Measurements from ENCODE around the gene SUSD1. TPM values are rescaled to one million over a fixed set of nuclear protein-coding genes. Genes with fewer than 3 reads are reported as not detected.
A peak's percentile ranks its signal among the peaks of the same experiment; 100 is the strongest.

The SUSD1 gene
- total RNA-seq, 1 experiment from 2014 or later = 8.1 TPM

DNA sequence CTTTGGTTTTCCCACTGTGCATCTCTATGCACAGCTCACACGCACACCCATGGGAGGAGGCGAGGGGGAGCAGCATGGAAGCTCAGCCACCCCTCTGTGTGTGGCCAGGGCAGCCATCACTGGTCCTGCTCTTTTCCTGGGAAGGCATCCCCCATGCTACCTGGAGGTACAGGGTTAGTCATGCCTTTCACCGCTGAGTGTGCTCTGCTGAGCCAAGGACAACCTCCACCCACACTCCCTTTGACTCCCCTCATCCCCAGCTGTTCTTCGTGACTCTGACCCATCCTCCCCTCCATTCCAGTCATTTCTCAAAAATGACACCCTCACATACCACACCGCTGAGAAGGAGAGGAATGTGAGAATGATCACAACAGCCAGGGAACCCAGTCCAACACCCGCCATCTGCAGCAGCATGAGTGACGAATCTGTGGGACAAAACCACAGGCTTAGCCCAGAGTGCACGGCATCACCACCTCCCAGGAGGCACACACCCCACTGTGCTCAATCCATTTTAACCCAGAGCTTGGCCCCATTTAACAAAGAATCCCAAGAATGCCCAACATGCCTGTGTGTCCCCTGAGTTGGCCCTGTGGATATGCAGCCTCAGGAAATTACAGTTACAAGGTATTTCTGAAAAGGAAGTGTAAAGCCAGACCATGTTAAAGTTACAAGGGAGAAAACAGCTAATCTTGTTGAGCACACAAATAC is 133.4 kb downstream of the SUSD1 start:
- no peaks in the 10 kb centered on the region for H3K79me1 ChIP-seq (ENCODE audit: insufficient read depth, low read depth, low read length, poor library complexity, severe bottlenecking)
- peak overlapping the region; percentile 78 to 87 (median 82) for H3K27ac Mint-ChIP-seq

More for the DNA sequence above, 133.4 kb downstream of the SUSD1 start:
- H4K20me1 ChIP-seq (ENCODE audit: control insufficient read depth, insufficient read depth, insufficient read length) = no peaks in the 10 kb centered on the region
- H3K79me2 ChIP-seq (ENCODE audit: insufficient read depth, low read length) = no peaks in the 10 kb centered on the region
- H3K27me3 ChIP-seq (ENCODE audit: insufficient read depth, low read length) = no peaks in the 10 kb centered on the region
- no peak overlapping the region for H4K91ac ChIP-seq (ENCODE audit: insufficient read length, low read depth, low read length)
- H4K5ac ChIP-seq (ENCODE audit: insufficient read length, low read depth, low read length) = no peak overlapping the region
- peak overlapping the region; percentile 7 for H3K18ac ChIP-seq (ENCODE audit: insufficient read length, low read depth, low read length)
- no peak overlapping the region for H3K9ac ChIP-seq (ENCODE audit: extremely low read depth, insufficient read length, low read length)
- DNase-seq = peak; percentile 64
- H2AK5ac ChIP-seq (ENCODE audit: insufficient read length, low read length) = no peak overlapping the region
- H3K4me2 ChIP-seq (ENCODE audit: insufficient read depth, insufficient read length, low read length) = no peak overlapping the region
- H2BK12ac ChIP-seq (ENCODE audit: insufficient read length, low read depth, low read length) = no peak overlapping the region
- no peak overlapping the region for H3T11ph ChIP-seq (ENCODE audit: low read length)
- peaks cover 39 to 43% of the 10 kb centered on the region in 2 experiments for H3K4me1 Mint-ChIP-seq
- 0 out of 2 replicates have a peak overlapping the region, but pooled peaks have one; percentile 7 for H3K14ac ChIP-seq (ENCODE audit: insufficient read depth, low read length)
- no peaks in the 10 kb centered on the region for H3K27me3 Mint-ChIP-seq (ENCODE audit: low read depth)
- no peak overlapping the region for H2BK15ac ChIP-seq (ENCODE audit: low read depth, low read length)
- H3K9me3 ChIP-seq (ENCODE audit: control insufficient read depth, low read depth, low read length) = no peaks in the 10 kb centered on the region
- no peak overlapping the region for H3K56ac ChIP-seq (ENCODE audit: insufficient read length, low read depth, low read length)
- H3K23ac ChIP-seq (ENCODE audit: insufficient read length, low read depth, low read length) = no peak overlapping the region
- H3K4me1 ChIP-seq (ENCODE audit: insufficient read depth, low read length) = peaks cover 4% of the 10 kb centered on the region; the same call in 1 of the 2 replicates
- H3K23me2 ChIP-seq (ENCODE audit: insufficient read length, low read depth, low read length, poor library complexity, severe bottlenecking) = no peaks in the 10 kb centered on the region
- H3K36me3 Mint-ChIP-seq (ENCODE audit: insufficient read depth in 1 of 3, low read depth in 3 of 3) = peaks cover 0 to 3% (median 2%) of the 10 kb centered on the region in 3 experiments; a peak in 3 of 7 replicates
- H4K8ac ChIP-seq (replicated peaks; ENCODE audit: insufficient read length, low read depth, low read length) = no peak overlapping the region
- no peak overlapping the region; the same call in 1 of the 2 replicates for H3K4ac ChIP-seq (ENCODE audit: low read depth, low read length)
- no peak overlapping the region for H2BK20ac ChIP-seq (ENCODE audit: low read depth, low read length, poor library complexity, severe bottlenecking)
- WGBS (ENCODE audit: extremely low coverage, insufficient read length, low lambda C conversion rate) = no CpG with 5 or more reads among the region's 8 CpGs
- H2AFZ ChIP-seq (ENCODE audit: low read length) = no peak overlapping the region
- TF ChIP-seq, protein P1, sequence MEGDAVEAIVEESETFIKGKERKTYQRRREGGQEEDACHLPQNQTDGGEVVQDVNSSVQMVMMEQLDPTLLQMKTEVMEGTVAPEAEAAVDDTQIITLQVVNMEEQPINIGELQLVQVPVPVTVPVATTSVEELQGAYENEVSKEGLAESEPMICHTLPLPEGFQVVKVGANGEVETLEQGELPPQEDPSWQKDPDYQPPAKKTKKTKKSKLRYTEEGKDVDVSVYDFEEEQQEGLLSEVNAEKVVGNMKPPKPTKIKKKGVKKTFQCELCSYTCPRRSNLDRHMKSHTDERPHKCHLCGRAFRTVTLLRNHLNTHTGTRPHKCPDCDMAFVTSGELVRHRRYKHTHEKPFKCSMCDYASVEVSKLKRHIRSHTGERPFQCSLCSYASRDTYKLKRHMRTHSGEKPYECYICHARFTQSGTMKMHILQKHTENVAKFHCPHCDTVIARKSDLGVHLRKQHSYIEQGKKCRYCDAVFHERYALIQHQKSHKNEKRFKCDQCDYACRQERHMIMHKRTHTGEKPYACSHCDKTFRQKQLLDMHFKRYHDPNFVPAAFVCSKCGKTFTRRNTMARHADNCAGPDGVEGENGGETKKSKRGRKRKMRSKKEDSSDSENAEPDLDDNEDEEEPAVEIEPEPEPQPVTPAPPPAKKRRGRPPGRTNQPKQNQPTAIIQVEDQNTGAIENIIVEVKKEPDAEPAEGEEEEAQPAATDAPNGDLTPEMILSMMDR (conservative IDR thresholded peaks at IDR 0.05) = no peak
- H3K4me3 Mint-ChIP-seq = no peak overlapping the region; a peak in 1 of 5 replicates
- H3K9me3 Mint-ChIP-seq = no peaks in the 10 kb centered on the region
- peak overlapping the region; percentile 19 for H3K27ac ChIP-seq (ENCODE audit: insufficient read length, low read depth, low read length)
- no peak overlapping the region for H2BK120ac ChIP-seq (ENCODE audit: low read depth, low read length, poor library complexity, severe bottlenecking)
- H2BK5ac ChIP-seq (ENCODE audit: insufficient read length, low read length) = peak overlapping the region; percentile 11
